NCI-H446 treated with DMSO at 0.1 percent for 48 hours (cell line): ENCODE data around the gene NFE2.
"Not testable (repeated sequence)": the region's sequence is repeated elsewhere in the genome, so short reads cannot be mapped to it uniquely, and the experiment has no call there.

ENCODE experiments used
- DNase-seq: peaks from one replicate; lab custom pipeline; 2025; lab: John Stamatoyannopoulos, UW

NFE2 gene

GRCh38 chr12:54306925-54307741, 6.3 kb upstream of the NFE2 start:
- DNase-seq: no peak

GRCh38 chr12:54304187-54304810, 3.5 kb upstream of the NFE2 start:
- no peak for DNase-seq

GRCh38 chr12:54303640-54304039, 2.8 kb upstream of the NFE2 start:
- DNase-seq: no peak

GRCh38 chr12:54301428-54302048, 723 bp upstream of the NFE2 start:
- DNase-seq: no peak

- DNase-seq: no peak
Measured at GRCh38 chr12:54300225-54300731, 537 bp downstream of the NFE2 start.

GRCh38 chr12:54299515-54300224, 1.1 kb downstream of the NFE2 start:
- no peak for DNase-seq

GRCh38 chr12:54298904-54299303, 1.9 kb downstream of the NFE2 start:
- DNase-seq: no peak

- DNase-seq: no peak
Measured at GRCh38 chr12:54296393-54297099, 4.3 kb downstream of the NFE2 start.

- no peak for DNase-seq
Measured at GRCh38 chr12:54294953-54295566, 5.8 kb downstream of the NFE2 start.

- no peak for DNase-seq
Measured at GRCh38 chr12:54294152-54294952, 6.5 kb downstream of the NFE2 start.

GRCh38 chr12:54292931-54293241, 7.9 kb downstream of the NFE2 start:
- DNase-seq: no peak

GRCh38 chr12:54292083-54292930, 8.5 kb downstream of the NFE2 start:
- DNase-seq: no peak

- peak; percentile 86 for DNase-seq
Measured at GRCh38 chr12:54287261-54288157, 13.3 kb downstream of the NFE2 start.

GRCh38 chr12:54286042-54287030, 14.5 kb downstream of the NFE2 start:
- no peak for DNase-seq

- no peak for DNase-seq
Measured at GRCh38 chr12:54285150-54286041, 15.4 kb downstream of the NFE2 start.

GRCh38 chr12:54284070-54284780, 16.6 kb downstream of the NFE2 start:
- not testable (repeated sequence) for DNase-seq
